ENCODE measurements around the gene SCFD2. TPM values are rescaled to one million over a fixed set of nuclear protein-coding genes. Genes with fewer than 3 reads are reported as not detected.

Gene SCFD2
- total RNA-seq, 1 donor from 2014 or later = 13.2 TPM

DNA sequence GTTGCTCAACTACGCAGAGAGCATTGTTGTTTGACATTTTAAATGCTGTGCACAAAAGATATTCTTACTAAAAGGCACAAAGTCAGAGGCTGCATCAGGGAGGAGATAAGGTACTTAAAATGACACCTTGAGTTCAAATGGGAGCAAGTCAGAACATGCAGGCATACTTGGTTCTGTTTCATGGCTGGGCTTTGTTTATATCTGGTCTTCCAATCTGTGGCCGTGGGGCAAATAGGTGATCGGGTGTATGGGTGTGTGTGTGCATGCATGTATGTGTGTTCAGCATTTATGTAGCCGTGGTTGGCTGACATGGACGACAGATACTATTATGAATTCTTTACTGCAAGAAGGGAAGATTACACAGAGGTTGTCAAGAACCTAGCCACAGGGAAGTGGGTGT lies 397.6 kb downstream of the SCFD2 start:
- Histone ChIP-seq H3K27ac (no peak overlapping the region), H3K9me3 (no peaks in the 10 kb centered on the region), H3K4me1 (no peaks in the 10 kb centered on the region), H3K36me3 (no peaks in the 10 kb centered on the region), H3K4me3 (no peak overlapping the region), H3K27me3 (ENCODE audit: low read depth) (no peaks in the 10 kb centered on the region)
- TF ChIP-seq CTCF (IDR thresholded peaks at IDR 0.05) = no peak
- intact Hi-C loops (cut with DNase I) = no loop called here
- DNase-seq = no peak
- no peak for ATAC-seq

DNA sequence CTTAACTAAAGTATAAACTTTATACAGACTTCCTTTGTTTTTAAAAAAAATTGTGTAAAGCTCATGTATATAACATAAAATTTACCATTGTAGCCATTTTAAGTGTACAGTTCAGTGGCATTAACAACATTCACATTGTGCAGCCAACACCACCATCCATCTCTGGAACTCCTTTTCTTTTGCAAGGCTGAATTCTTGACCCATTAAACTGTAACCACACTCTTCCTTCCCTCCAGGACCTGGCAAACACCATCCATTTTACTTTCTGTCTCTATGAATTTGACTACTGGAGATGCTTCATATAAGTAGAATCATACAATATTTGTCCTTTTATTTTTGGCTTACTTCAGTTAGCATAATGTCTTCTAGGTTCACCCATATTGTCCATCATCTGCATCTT lies 399.1 kb downstream of the SCFD2 start:
- no peak overlapping the region for H3K4me3 ChIP-seq
- no peaks in the 10 kb centered on the region for H3K36me3 ChIP-seq
- TF ChIP-seq CTCF (IDR thresholded peaks at IDR 0.05) = no peak
- intact Hi-C loops (cut with DNase I) = no loop called here
- no peak for ATAC-seq
- H3K4me1 ChIP-seq = no peaks in the 10 kb centered on the region
- no peak overlapping the region for H3K27ac ChIP-seq
- no peak for DNase-seq
- H3K27me3 ChIP-seq (ENCODE audit: low read depth) = no peaks in the 10 kb centered on the region
- no peaks in the 10 kb centered on the region for H3K9me3 ChIP-seq

GRCh38 chr4:52966172-52966571 lies 399.7 kb downstream of the SCFD2 start:
- Histone ChIP-seq H3K4me1 (no peaks in the 10 kb centered on the region), H3K27ac (no peak overlapping the region), H3K27me3 (ENCODE audit: low read depth) (no peaks in the 10 kb centered on the region), H3K36me3 (no peaks in the 10 kb centered on the region), H3K4me3 (no peak overlapping the region), H3K9me3 (no peaks in the 10 kb centered on the region)
- no peak for ATAC-seq
- no peak for TF ChIP-seq CTCF (IDR thresholded peaks at IDR 0.05)
- intact Hi-C loops (cut with DNase I) = no loop called here
- DNase-seq = no peak

DNA sequence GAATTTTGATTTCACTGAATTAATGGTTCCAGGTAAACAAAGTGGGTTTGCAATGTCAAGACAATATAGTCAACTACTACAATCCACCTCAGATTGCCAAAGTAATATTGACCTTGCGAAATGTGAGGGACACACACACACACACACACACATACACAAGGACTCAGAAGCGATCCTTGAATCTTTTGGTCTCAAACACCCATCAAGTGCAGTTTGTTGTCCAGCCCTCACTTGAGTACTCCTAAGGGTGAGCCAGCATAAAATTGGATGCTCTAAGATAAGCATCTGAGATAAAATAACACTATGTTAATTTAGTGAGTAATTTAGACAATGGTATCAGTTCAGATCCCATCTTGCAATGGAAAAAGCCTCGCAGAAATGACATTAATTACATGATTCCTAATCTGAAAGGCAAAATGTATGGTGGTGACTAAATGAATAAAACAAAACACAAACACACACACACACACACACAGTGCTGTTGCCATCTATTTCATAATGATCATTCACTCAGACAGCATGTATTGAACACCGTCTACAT lies 401.2 kb downstream of the SCFD2 start:
- Histone ChIP-seq H3K27me3 (ENCODE audit: low read depth) (no peaks in the 10 kb centered on the region), H3K36me3 (no peaks in the 10 kb centered on the region), H3K4me3 (no peak overlapping the region), H3K4me1 (no peaks in the 10 kb centered on the region), H3K27ac (no peak overlapping the region), H3K9me3 (no peaks in the 10 kb centered on the region)
- no peak for TF ChIP-seq CTCF (IDR thresholded peaks at IDR 0.05)
- intact Hi-C loops (cut with DNase I) = no loop called here
- DNase-seq (no peak), ATAC-seq (no peak)

DNA sequence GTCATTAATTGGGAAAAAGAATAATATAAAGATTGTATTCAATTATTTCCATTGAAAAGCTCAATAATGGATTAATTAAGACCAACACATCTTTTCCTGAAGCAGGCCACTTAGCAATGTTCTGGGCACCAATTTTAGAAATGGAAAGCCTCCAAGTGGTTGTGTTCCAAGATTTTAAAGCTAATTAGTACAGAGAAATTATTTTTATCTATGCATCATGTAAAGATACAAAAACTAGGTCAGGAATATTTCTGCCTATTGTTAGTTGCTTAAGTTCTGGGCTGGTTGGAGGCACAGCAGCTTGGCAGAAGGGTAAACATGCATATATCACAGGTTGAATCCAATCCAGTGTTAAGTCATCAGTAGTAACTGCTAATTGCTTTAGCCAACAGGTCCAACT lies 401.9 kb downstream of the SCFD2 start:
- DNase-seq (no peak), ATAC-seq (no peak)
- TF ChIP-seq CTCF (IDR thresholded peaks at IDR 0.05) = no peak
- Histone ChIP-seq H3K9me3 (no peaks in the 10 kb centered on the region), H3K27me3 (ENCODE audit: low read depth) (no peaks in the 10 kb centered on the region), H3K4me3 (no peak overlapping the region), H3K27ac (no peak overlapping the region), H3K36me3 (no peaks in the 10 kb centered on the region), H3K4me1 (no peaks in the 10 kb centered on the region)
- intact Hi-C loops (cut with DNase I) = no loop called here

DNA sequence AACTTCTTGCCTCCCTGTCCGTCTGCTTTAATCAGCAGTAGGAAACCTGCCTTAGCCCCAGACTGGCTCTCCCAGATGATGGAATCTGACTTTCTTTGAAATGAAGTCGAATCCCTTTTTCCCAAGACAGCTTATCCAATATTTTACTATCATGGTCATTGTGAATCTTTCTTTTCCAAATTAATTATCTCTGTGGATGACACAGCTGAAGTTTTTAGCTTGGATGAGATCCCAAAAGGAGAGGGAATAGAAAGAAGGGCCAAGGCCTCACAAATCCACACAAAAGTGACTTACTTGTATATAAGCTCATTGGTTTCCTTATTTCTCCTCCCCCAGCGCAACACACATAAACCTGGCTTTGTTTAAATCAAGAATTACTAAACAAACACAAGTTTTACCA lies 403.1 kb downstream of the SCFD2 start:
- no peak for TF ChIP-seq CTCF (IDR thresholded peaks at IDR 0.05)
- ATAC-seq = no peak
- Histone ChIP-seq H3K27ac (no peak overlapping the region), H3K9me3 (no peaks in the 10 kb centered on the region), H3K4me3 (no peak overlapping the region), H3K36me3 (no peaks in the 10 kb centered on the region), H3K27me3 (ENCODE audit: low read depth) (no peaks in the 10 kb centered on the region), H3K4me1 (no peaks in the 10 kb centered on the region)
- no peak for DNase-seq
- intact Hi-C loops (cut with DNase I) = no loop called here

Data from lower lobe of right lung (tissue), 2 donors.